K562 (cell line): Measurements from ENCODE around the gene SNRNP70. TPM values are rescaled to one million over a fixed set of nuclear protein-coding genes. Genes with fewer than 3 reads are reported as not detected.

Experiments
- ARID3B ChIP-seq: fragments of 250-450 bp; sonication (Bioruptor Pico); IDR thresholded peaks from 2 replicates; pipeline ENCODE4 v1.4.0; 2020; ENCODE audit warnings: borderline replicate concordance
- CREB3L1 ChIP-seq: fragments of 450-650 bp; IDR thresholded peaks from 2 replicates; pipeline ENCODE4 v1.6.1; 2014; ENCODE audit warnings: low read depth, mild to moderate bottlenecking, moderate library complexity, borderline replicate concordance
- CXXC5 ChIP-seq: fragments of 250-450 bp; sonication (Bioruptor Pico); IDR thresholded peaks from 2 replicates; pipeline ENCODE4 v1.8.0; 2022; ENCODE audit warnings: inconsistent platforms, mild to moderate bottlenecking, moderate library complexity
- E2F5 ChIP-seq: sonication (generic); formaldehyde crosslinking; IDR thresholded peaks from 2 replicates; pipeline ENCODE4 v1.8.0; 2022; ENCODE audit warnings: mild to moderate bottlenecking, missing genetic modification reagents
- ELF1 ChIP-seq: fragments of 200-800 bp; sonication (Bioruptor generic); IDR thresholded peaks from 2 replicates; pipeline ENCODE4 v1.6.1; 2016; ENCODE audit warnings: missing genetic modification characterization, missing compliant biosample characterization
- FOXM1 ChIP-seq, 2 experiments: fragments of 450-650 bp in 1 of 2; sonication (generic) in 1 of 2; formaldehyde crosslinking in 1 of 2; IDR thresholded peaks; 2 replicates each; pipeline versions ENCODE4 v1.6.1 to v1.9.0; 2017 to 2022; ENCODE audit warnings: low read depth in 2 of 2, mild to moderate bottlenecking in 2 of 2, missing genetic modification reagents in 1 of 2, moderate library complexity in 1 of 2
- HDAC8 ChIP-seq: fragments of 450-650 bp; IDR thresholded peaks from 2 replicates; pipeline ENCODE4 v1.6.1; 2016; ENCODE audit warnings: mild to moderate bottlenecking, missing genetic modification characterization, moderate library complexity, missing compliant biosample characterization
- NEUROD1 ChIP-seq: fragments of 150-350 bp; IDR thresholded peaks from 2 replicates; pipeline ENCODE4 v1.6.1; 2014; ENCODE audit warnings: borderline replicate concordance, low read length, low read depth; ENCODE audit not compliant: partially characterized antibody
- PHTF2 ChIP-seq: fragments of 250-450 bp; sonication (Bioruptor Pico); IDR thresholded peaks from 2 replicates; pipeline ENCODE4 v1.5.0; 2021; ENCODE audit warnings: mild to moderate bottlenecking
- PRPF4 ChIP-seq: fragments of 200-400 bp; formaldehyde crosslinking; IDR thresholded peaks from one replicate; pipeline ENCODE4 v1.6.1; 2017; ENCODE audit warnings: low read length, low read depth, mild to moderate bottlenecking; ENCODE audit not compliant: insufficient read depth, poor library complexity, severe bottlenecking
- RBM34 ChIP-seq: fragments of 200-400 bp; formaldehyde crosslinking; IDR thresholded peaks from 2 replicates; pipeline ENCODE4 v1.6.1; 2018; ENCODE audit warnings: low read length, borderline replicate concordance; ENCODE audit not compliant: insufficient read depth
- SMAD2 ChIP-seq: fragments of 150-350 bp; IDR thresholded peaks from 2 replicates; pipeline ENCODE4 v1.6.1; 2014; ENCODE audit warnings: low read depth, mild to moderate bottlenecking, low read length
- SNRNP70 ChIP-seq: fragments of 200-400 bp; formaldehyde crosslinking; optimal IDR thresholded peaks from 2 replicates; pipeline ENCODE3; 2017; ENCODE audit warnings: low read depth, low read length
- SRSF3 ChIP-seq: fragments of 200-400 bp; formaldehyde crosslinking; IDR thresholded peaks from 2 replicates; pipeline ENCODE4 v1.6.1; 2016; ENCODE audit warnings: mild to moderate bottlenecking, low read length, moderate library complexity; ENCODE audit not compliant: insufficient read depth
- ZBTB26 ChIP-seq: fragments of 450-650 bp; formaldehyde crosslinking; IDR thresholded peaks from 2 replicates; pipeline ENCODE4 v1.4.0; 2022; ENCODE audit warnings: missing genetic modification characterization
- ZBTB7A ChIP-seq: IDR thresholded peaks from 2 replicates; pipeline ENCODE4 v1.6.1; 2011; ENCODE audit warnings: low read depth, mild to moderate bottlenecking, low read length, moderate library complexity, borderline replicate concordance; ENCODE audit not compliant: control insufficient read depth
- ZBTB8A ChIP-seq: fragments of 450-650 bp; IDR thresholded peaks from 2 replicates; pipeline ENCODE4 v1.6.1; 2018; ENCODE audit warnings: mild to moderate bottlenecking, moderate library complexity; ENCODE audit not compliant: partially characterized antibody
- ZNF280B ChIP-seq: fragments of 250-450 bp; sonication (Bioruptor Pico); IDR thresholded peaks from 2 replicates; pipeline ENCODE4 v1.5.1; 2021; ENCODE audit warnings: mild to moderate bottlenecking
- ZNF347 ChIP-seq: fragments of 450-650 bp; formaldehyde crosslinking; IDR thresholded peaks from 2 replicates; pipeline ENCODE4 v1.4.0; 2020; ENCODE audit warnings: low read depth, mild to moderate bottlenecking, moderate library complexity
- polyA plus RNA-seq, 8 experiments: library from polyadenylated mRNA; depleted of rRNA in 4 of 8; stranded (reverse) in 5 of 8; unstranded in 3 of 8; fragments of >200 nt; fragmentation: Nextera tagmentation in 2 of 8; fragmentation: Illumina TruSeq in 1 of 8; extraction: Ambion mirVana in 2 of 8; extraction: Trizol in 1 of 8; gene quantifications; 2 replicates each; pipeline versions ENCODE4 v1.2.1 to v1.2.3, GENCODE V29; 2011 to 2014; ENCODE audit warnings: inconsistent platforms in 1 of 8, missing spikeins in 1 of 8
- total RNA-seq, 7 experiments: library from RNA; depleted of rRNA in 6 of 7; stranded (reverse); fragments of >200 nt in 6 of 7; fragmentation: Illumina TruSeq in 2 of 7; extraction: Trizol in 2 of 7; gene quantifications; 2 replicates each; pipeline versions ENCODE4 v1.2.1 to v1.2.3, GENCODE V29; 2011 to 2021; ENCODE audit warnings: low replicate concordance in 1 of 7

SNRNP70 gene
- total and polyA plus RNA-seq, 9 of the 15 experiments (the other 6 are each of a cell fraction or from before 2014, with no cell fraction given) = 2.8 to 496 (median 136) TPM

- TF ChIP-seq CREB3L1 (no peak), ZBTB26 (CRISPR knock-in tag) (no peak), ZBTB8A (no peak), SMAD2 (no peak), PHTF2 (no peak), SNRNP70 (no peak), HDAC8 (tag) (no peak), ZNF280B (CRISPR knock-in tag) (no peak), RBM34 (no peak), FOXM1 (IDR thresholded peaks at IDR 0.05; ENCODE audit: low read depth) (no peak), FOXM1 (CRISPR knock-in tag; IDR thresholded peaks at IDR 0.05; ENCODE audit: low read depth) (peak; percentile 81; the same call in 1 of the 2 replicates), ELF1 (tag) (no peak), ARID3B (no peak), CXXC5 (CRISPR knock-in tag) (peak; percentile 65), NEUROD1 (no peak), ZBTB7A (peak; percentile 73; the same call in 1 of the 2 replicates), E2F5 (CRISPR knock-in tag) (0 out of 2 replicates have a peak, but pooled peaks have one; percentile 20), SRSF3 (no peak), PRPF4 (no peak), ZNF347 (no peak)
These were observed 34.4 kb downstream of the SNRNP70 start, which contains the start of gene PPFIA3 (continued) for GRCh38 chr19:49119411-49120324.
